HepG2 (cell line): ENCODE results near the gene ZNF883. TPM values are rescaled to one million over a fixed set of nuclear protein-coding genes. Genes with fewer than 3 reads are reported as not detected.
A peak's percentile ranks its signal among the peaks of the same experiment; 100 is the strongest.

ENCODE experiments used
- FOXM1 ChIP-seq: sonication (generic); formaldehyde crosslinking; IDR thresholded peaks from 2 replicates; pipeline ENCODE4 v1.5.0; 2020; ENCODE audit warnings: missing genetic modification reagents
- HOXA7 ChIP-seq: sonication (generic); formaldehyde crosslinking; IDR thresholded peaks from 2 replicates; pipeline ENCODE4 v1.8.1; 2022; ENCODE audit warnings: mild to moderate bottlenecking, missing genetic modification reagents, moderate library complexity
- KDM5B ChIP-seq: sonication (generic); formaldehyde crosslinking; IDR thresholded peaks from 2 replicates; pipeline ENCODE4 v1.4.0; 2020; ENCODE audit warnings: missing genetic modification reagents, mild to moderate bottlenecking, borderline replicate concordance
- KLF11 ChIP-seq: IDR thresholded peaks from 2 replicates; pipeline ENCODE4 v1.6.1; 2016; ENCODE audit warnings: missing compliant biosample characterization
- MED13 ChIP-seq: sonication (generic); formaldehyde crosslinking; IDR thresholded peaks from 2 replicates; pipeline ENCODE4 v1.5.0; 2020; ENCODE audit warnings: missing genetic modification reagents
- NR2F1 ChIP-seq, 2 experiments: fragments of 450-650 bp in 1 of 2; formaldehyde crosslinking in 1 of 2; IDR thresholded peaks; 2 replicates each; pipeline versions ENCODE4 v1.5.0 to v1.6.1; 2016 to 2020; ENCODE audit warnings: mild to moderate bottlenecking in 1 of 2, missing compliant biosample characterization in 1 of 2, missing genetic modification reagents in 1 of 2, moderate library complexity in 1 of 2
- SIN3B ChIP-seq: fragments of 150-350 bp; IDR thresholded peaks from 2 replicates; pipeline ENCODE4 v1.6.1; 2014; ENCODE audit warnings: low read length
- SMC3 ChIP-seq: IDR thresholded peaks from 2 replicates; pipeline ENCODE4 v1.6.1; 2011; ENCODE audit warnings: low read length, improper control_type of control experiment
- STAG1 ChIP-seq: sonication (generic); formaldehyde crosslinking; IDR thresholded peaks from 2 replicates; pipeline ENCODE4 v1.4.0; 2020; ENCODE audit warnings: missing genetic modification reagents
- ZNF496 ChIP-seq: sonication (generic); formaldehyde crosslinking; IDR thresholded peaks from 2 replicates; pipeline ENCODE4 v1.8.1; 2023; ENCODE audit warnings: mild to moderate bottlenecking, moderate library complexity, missing genetic modification reagents; ENCODE audit not compliant: insufficient replicate concordance
- polyA plus RNA-seq, 8 experiments: library from polyadenylated mRNA; depleted of rRNA in 3 of 8; stranded (reverse) in 7 of 8; unstranded in 1 of 8; fragments of >200 nt; fragmentation: Illumina TruSeq in 4 of 8; extraction: Trizol in 4 of 8; gene quantifications; 2 replicates each; pipeline versions ENCODE4 v1.2.1 to v1.2.3, GENCODE V29; 2011 to 2016; ENCODE audit warnings: low read depth in 4 of 8, missing spikeins in 1 of 8, mixed read lengths in 1 of 8; ENCODE audit not compliant: insufficient read depth in 1 of 8
- total RNA-seq, 5 experiments: library from RNA; depleted of rRNA; stranded (reverse); fragments of >200 nt; fragmentation: Illumina TruSeq; extraction: Trizol; gene quantifications; 2 replicates each; pipeline ENCODE4 v1.2.3, GENCODE V29; 2016; ENCODE audit warnings: low read depth in 1 of 5
- TF ChIP-seq, protein P1 (sequence below): sonication (generic); formaldehyde crosslinking; IDR thresholded peaks from 2 replicates; pipeline ENCODE4 v1.5.0; 2020; ENCODE audit warnings: mild to moderate bottlenecking, missing genetic modification reagents, borderline replicate concordance
- TF ChIP-seq, protein P2 (sequence below): sonication (generic); formaldehyde crosslinking; IDR thresholded peaks from 2 replicates; pipeline ENCODE4 v1.5.1; 2020; ENCODE audit warnings: mild to moderate bottlenecking, moderate library complexity, missing genetic modification reagents
- TF ChIP-seq, protein P3 (sequence below): sonication (generic); formaldehyde crosslinking; IDR thresholded peaks from 2 replicates; pipeline ENCODE4 v1.4.0; 2020; ENCODE audit warnings: mild to moderate bottlenecking, low read depth, missing genetic modification reagents
- TF ChIP-seq, protein P4 (sequence below), 2 experiments: fragments of 450-650 bp in 1 of 2; sonication (generic) in 1 of 2; formaldehyde crosslinking; IDR thresholded peaks; 2 replicates each; pipeline versions ENCODE4 v1.5.0 to v1.8.0; 2020 to 2022; ENCODE audit warnings: mild to moderate bottlenecking in 1 of 2, missing genetic modification reagents in 1 of 2

Gene ZNF883
- total and polyA plus RNA-seq, 2 of the 13 experiments (the other 11 are each of a cell fraction or from before 2014, with no cell fraction given), result 5.3 to 10.0 TPM

DNA sequence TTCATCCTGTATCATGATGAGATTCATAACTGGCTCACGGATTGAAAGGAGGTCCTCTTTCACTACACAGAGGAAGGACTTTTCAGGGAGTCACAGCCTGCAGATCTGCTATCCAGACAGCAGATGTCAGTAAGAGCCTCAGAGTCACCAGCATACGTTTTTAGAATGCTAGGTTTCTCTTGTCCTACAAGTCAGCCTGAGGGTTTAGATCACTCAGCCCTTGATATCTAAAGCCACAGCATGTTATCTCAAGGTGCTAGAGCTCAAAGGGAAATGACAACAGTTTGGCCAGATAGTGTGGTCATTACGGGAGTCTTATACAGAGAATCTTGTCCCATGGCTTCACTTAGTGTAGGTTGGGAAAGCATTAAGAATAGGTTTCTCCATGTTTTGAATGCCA is 90.4 kb downstream of the ZNF883 start (continued):
- TF ChIP-seq, protein P1, sequence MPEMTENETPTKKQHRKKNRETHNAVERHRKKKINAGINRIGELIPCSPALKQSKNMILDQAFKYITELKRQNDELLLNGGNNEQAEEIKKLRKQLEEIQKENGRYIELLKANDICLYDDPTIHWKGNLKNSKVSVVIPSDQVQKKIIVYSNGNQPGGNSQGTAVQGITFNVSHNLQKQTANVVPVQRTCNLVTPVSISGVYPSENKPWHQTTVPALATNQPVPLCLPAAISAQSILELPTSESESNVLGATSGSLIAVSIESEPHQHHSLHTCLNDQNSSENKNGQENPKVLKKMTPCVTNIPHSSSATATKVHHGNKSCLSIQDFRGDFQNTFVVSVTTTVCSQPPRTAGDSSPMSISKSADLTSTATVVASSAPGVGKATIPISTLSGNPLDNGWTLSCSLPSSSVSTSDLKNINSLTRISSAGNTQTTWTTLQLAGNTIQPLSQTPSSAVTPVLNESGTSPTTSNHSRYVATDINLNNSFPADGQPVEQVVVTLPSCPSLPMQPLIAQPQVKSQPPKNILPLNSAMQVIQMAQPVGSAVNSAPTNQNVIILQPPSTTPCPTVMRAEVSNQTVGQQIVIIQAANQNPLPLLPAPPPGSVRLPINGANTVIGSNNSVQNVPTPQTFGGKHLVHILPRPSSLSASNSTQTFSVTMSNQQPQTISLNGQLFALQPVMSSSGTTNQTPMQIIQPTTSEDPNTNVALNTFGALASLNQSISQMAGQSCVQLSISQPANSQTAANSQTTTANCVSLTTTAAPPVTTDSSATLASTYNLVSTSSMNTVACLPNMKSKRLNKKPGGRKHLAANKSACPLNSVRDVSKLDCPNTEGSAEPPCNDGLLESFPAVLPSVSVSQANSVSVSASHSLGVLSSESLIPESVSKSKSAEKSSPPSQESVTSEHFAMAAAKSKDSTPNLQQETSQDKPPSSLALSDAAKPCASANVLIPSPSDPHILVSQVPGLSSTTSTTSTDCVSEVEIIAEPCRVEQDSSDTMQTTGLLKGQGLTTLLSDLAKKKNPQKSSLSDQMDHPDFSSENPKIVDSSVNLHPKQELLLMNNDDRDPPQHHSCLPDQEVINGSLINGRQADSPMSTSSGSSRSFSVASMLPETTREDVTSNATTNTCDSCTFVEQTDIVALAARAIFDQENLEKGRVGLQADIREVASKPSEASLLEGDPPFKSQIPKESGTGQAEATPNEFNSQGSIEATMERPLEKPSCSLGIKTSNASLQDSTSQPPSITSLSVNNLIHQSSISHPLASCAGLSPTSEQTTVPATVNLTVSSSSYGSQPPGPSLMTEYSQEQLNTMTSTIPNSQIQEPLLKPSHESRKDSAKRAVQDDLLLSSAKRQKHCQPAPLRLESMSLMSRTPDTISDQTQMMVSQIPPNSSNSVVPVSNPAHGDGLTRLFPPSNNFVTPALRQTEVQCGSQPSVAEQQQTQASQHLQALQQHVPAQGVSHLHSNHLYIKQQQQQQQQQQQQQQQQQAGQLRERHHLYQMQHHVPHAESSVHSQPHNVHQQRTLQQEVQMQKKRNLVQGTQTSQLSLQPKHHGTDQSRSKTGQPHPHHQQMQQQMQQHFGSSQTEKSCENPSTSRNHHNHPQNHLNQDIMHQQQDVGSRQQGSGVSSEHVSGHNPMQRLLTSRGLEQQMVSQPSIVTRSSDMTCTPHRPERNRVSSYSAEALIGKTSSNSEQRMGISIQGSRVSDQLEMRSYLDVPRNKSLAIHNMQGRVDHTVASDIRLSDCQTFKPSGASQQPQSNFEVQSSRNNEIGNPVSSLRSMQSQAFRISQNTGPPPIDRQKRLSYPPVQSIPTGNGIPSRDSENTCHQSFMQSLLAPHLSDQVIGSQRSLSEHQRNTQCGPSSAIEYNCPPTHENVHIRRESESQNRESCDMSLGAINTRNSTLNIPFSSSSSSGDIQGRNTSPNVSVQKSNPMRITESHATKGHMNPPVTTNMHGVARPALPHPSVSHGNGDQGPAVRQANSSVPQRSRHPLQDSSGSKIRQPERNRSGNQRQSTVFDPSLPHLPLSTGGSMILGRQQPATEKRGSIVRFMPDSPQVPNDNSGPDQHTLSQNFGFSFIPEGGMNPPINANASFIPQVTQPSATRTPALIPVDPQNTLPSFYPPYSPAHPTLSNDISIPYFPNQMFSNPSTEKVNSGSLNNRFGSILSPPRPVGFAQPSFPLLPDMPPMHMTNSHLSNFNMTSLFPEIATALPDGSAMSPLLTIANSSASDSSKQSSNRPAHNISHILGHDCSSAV (CRISPR knock-in tag), result no peak
- TF ChIP-seq SIN3B, result no peak
- peak; percentile 56 for TF ChIP-seq STAG1 (CRISPR knock-in tag)
- peak; percentile 47; the same call in 1 of the 2 replicates for TF ChIP-seq SMC3
- TF ChIP-seq, protein P2, sequence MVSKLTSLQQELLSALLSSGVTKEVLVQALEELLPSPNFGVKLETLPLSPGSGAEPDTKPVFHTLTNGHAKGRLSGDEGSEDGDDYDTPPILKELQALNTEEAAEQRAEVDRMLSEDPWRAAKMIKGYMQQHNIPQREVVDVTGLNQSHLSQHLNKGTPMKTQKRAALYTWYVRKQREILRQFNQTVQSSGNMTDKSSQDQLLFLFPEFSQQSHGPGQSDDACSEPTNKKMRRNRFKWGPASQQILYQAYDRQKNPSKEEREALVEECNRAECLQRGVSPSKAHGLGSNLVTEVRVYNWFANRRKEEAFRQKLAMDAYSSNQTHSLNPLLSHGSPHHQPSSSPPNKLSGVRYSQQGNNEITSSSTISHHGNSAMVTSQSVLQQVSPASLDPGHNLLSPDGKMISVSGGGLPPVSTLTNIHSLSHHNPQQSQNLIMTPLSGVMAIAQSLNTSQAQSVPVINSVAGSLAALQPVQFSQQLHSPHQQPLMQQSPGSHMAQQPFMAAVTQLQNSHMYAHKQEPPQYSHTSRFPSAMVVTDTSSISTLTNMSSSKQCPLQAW, result no peak
- no peak for TF ChIP-seq ZNF496
- no peak for TF ChIP-seq NR2F1 (CRISPR knock-in tag; IDR thresholded peaks at IDR 0.05)
- TF ChIP-seq FOXM1, result no peak
- no peak for TF ChIP-seq KLF11 (CRISPR knock-in tag)
- no peak for TF ChIP-seq MED13 (CRISPR knock-in tag)
- TF ChIP-seq, protein P3, sequence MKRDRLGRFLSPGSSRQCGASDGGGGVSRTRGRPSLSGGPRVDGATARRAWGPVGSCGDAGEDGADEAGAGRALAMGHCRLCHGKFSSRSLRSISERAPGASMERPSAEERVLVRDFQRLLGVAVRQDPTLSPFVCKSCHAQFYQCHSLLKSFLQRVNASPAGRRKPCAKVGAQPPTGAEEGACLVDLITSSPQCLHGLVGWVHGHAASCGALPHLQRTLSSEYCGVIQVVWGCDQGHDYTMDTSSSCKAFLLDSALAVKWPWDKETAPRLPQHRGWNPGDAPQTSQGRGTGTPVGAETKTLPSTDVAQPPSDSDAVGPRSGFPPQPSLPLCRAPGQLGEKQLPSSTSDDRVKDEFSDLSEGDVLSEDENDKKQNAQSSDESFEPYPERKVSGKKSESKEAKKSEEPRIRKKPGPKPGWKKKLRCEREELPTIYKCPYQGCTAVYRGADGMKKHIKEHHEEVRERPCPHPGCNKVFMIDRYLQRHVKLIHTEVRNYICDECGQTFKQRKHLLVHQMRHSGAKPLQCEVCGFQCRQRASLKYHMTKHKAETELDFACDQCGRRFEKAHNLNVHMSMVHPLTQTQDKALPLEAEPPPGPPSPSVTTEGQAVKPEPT (CRISPR knock-in tag), result no peak
- TF ChIP-seq KDM5B (CRISPR knock-in tag), result no peak
- TF ChIP-seq, protein P4, sequence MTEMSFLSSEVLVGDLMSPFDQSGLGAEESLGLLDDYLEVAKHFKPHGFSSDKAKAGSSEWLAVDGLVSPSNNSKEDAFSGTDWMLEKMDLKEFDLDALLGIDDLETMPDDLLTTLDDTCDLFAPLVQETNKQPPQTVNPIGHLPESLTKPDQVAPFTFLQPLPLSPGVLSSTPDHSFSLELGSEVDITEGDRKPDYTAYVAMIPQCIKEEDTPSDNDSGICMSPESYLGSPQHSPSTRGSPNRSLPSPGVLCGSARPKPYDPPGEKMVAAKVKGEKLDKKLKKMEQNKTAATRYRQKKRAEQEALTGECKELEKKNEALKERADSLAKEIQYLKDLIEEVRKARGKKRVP (CRISPR knock-in tag; IDR thresholded peaks at IDR 0.05), result no peak
- no peak for TF ChIP-seq HOXA7 (CRISPR knock-in tag)
